H1 (cell line): Measurements from ENCODE around the gene AFF4. TPM values are rescaled to one million over a fixed set of nuclear protein-coding genes. Genes with fewer than 3 reads are reported as not detected.

Experiments
- CTCF ChIA-PET: fragments of 300-600 bp; sonication (Branson Sonifier 250); formaldehyde crosslinking; loops from one replicate; lab custom pipeline; 2021; ENCODE audit not compliant: partially characterized antibody; lab: Charles Lee
- POLR2A ChIA-PET: fragments of 300-600 bp; sonication (Branson Sonifier 250); formaldehyde crosslinking; loops from one replicate; lab custom pipeline; 2021; ENCODE audit warnings: inconsistent platforms; ENCODE audit not compliant: partially characterized antibody; lab: Charles Lee
- DNase-seq, 2 experiments: peaks; one replicate each; pipeline versions ENCODE4 v3.0.0 to v3.0.0-alpha.2; 2010 to 2022; ENCODE audit warnings: low spot score in 2 of 2, low read depth in 1 of 2, mixed read lengths in 1 of 2
- FAIRE-seq: peaks from 2 replicates; lab custom pipeline; 2011; peaks lifted over from hg19 to GRCh38; lab: Jason Lieb, UNC
- H2AFZ ChIP-seq: 2 replicates; pipeline ENCODE4 v1.8.1; 2012; ENCODE audit warnings: low read length, inconsistent platforms
- H2AK5ac ChIP-seq: 2 replicates; pipeline ENCODE4 v1.6.1; 2013; ENCODE audit warnings: low read depth, low read length
- H2BK120ac ChIP-seq: replicated peaks from 2 replicates; pipeline ENCODE3; 2013; ENCODE audit warnings: low read depth, low read length, inconsistent platforms
- H2BK12ac ChIP-seq: 2 replicates; pipeline ENCODE4 v1.6.1; 2013; ENCODE audit warnings: low read depth, low read length
- H2BK15ac ChIP-seq: 2 replicates; pipeline ENCODE4 v1.6.1; 2013; ENCODE audit warnings: low read length
- H2BK20ac ChIP-seq: 2 replicates; pipeline ENCODE4 v1.6.1; 2013; ENCODE audit warnings: low read length
- H2BK5ac ChIP-seq: 2 replicates; pipeline ENCODE4 v1.6.1; 2013; ENCODE audit warnings: low read depth, low read length
- H3K14ac ChIP-seq: 2 replicates; pipeline ENCODE4 v1.6.1; 2013; ENCODE audit warnings: inconsistent platforms; ENCODE audit not compliant: insufficient read length
- H3K18ac ChIP-seq: 2 replicates; pipeline ENCODE4 v1.6.1; 2013; ENCODE audit warnings: low read length; ENCODE audit errors: extremely low read depth
- H3K23ac ChIP-seq: 2 replicates; pipeline ENCODE4 v1.6.1; 2013; ENCODE audit warnings: inconsistent platforms; ENCODE audit not compliant: insufficient read length
- H3K23me2 ChIP-seq: 2 replicates; pipeline ENCODE4 v1.6.1; 2013; ENCODE audit warnings: low read depth, low read length
- H3K27ac ChIP-seq: 2 replicates; pipeline ENCODE4 v1.6.1; 2011; ENCODE audit warnings: low read depth, low read length, inconsistent platforms
- H3K27me3 ChIP-seq, 4 experiments: replicated peaks in 1 of 4; 1 replicate in 1 of 4; 2 replicates in 3 of 4; pipeline versions ENCODE4 v1.6.1 to v1.8.1; 2011 to 2013; ENCODE audit warnings: low read length in 3 of 4, mild to moderate bottlenecking in 3 of 4, inconsistent platforms in 2 of 4, mixed read lengths in 2 of 4, moderate library complexity in 1 of 4; ENCODE audit not compliant: control insufficient read depth in 3 of 4, insufficient read depth in 3 of 4; ENCODE audit errors: extremely low read depth in 1 of 4
- H3K36me3 ChIP-seq, 4 experiments: 2 replicates each; pipeline versions ENCODE4 v1.6.1 to v1.8.1; 2011 to 2013; ENCODE audit warnings: mild to moderate bottlenecking in 4 of 4, low read length in 3 of 4, moderate library complexity in 2 of 4, control low read depth in 1 of 4, inconsistent platforms in 1 of 4; ENCODE audit not compliant: insufficient read depth in 4 of 4, control insufficient read depth in 2 of 4
- H3K4ac ChIP-seq: replicated peaks from 2 replicates; pipeline ENCODE3; 2013; ENCODE audit warnings: low read length, low read depth, mixed read lengths, inconsistent platforms; ENCODE audit not compliant: insufficient read length
- H3K4me1 ChIP-seq, 4 experiments: replicated peaks in 1 of 4; 1 replicate in 1 of 4; 2 replicates in 3 of 4; pipeline versions ENCODE4 v1.6.1 to v1.8.1; 2011 to 2013; ENCODE audit warnings: low read length in 3 of 4, inconsistent platforms in 2 of 4, mixed read lengths in 1 of 4; ENCODE audit not compliant: insufficient read depth in 4 of 4, control insufficient read depth in 3 of 4
- H3K4me2 ChIP-seq, 2 experiments: 2 replicates each; pipeline versions ENCODE4 v1.6.1 to v1.8.1; 2011 to 2013; ENCODE audit warnings: low read depth in 2 of 2, low read length in 2 of 2, control low read depth in 1 of 2, inconsistent platforms in 1 of 2, mild to moderate bottlenecking in 1 of 2; ENCODE audit not compliant: insufficient read depth in 1 of 2
- H3K4me3 ChIP-seq, 4 experiments: fragments of 200-600, 300-600 bp in 1 of 4; sonication (generic), shearing (Covaris generic), sonication (Bioruptor Twin) in 1 of 4; 2 replicates each; pipeline versions ENCODE4 v1.5.1 to v1.8.1; 2011 to 2016; ENCODE audit warnings: low read length in 4 of 4, low read depth in 3 of 4, control low read depth in 2 of 4, inconsistent platforms in 2 of 4, mild to moderate bottlenecking in 2 of 4, mixed read lengths in 1 of 4, moderate library complexity in 1 of 4; ENCODE audit not compliant: insufficient read depth in 2 of 4; ENCODE audit errors: extremely low read depth in 1 of 4
- H3K56ac ChIP-seq: replicated peaks from 2 replicates; pipeline ENCODE3; 2013; ENCODE audit warnings: low read depth, mild to moderate bottlenecking, mixed read lengths, low read length, inconsistent platforms; ENCODE audit not compliant: insufficient read length
- H3K79me1 ChIP-seq: 2 replicates; pipeline ENCODE4 v1.6.1; 2013; ENCODE audit warnings: low read depth, low read length, control low read depth
- H3K79me2 ChIP-seq, 2 experiments: 2 replicates each; pipeline versions ENCODE4 v1.6.1 to v1.8.1; 2012 to 2013; ENCODE audit warnings: low read length in 2 of 2, mild to moderate bottlenecking in 2 of 2, inconsistent platforms in 1 of 2; ENCODE audit not compliant: insufficient read depth in 2 of 2, control insufficient read depth in 1 of 2
- H3K9ac ChIP-seq, 4 experiments: replicated peaks in 1 of 4; 1 replicate in 1 of 4; 2 replicates in 3 of 4; pipeline versions ENCODE4 v1.6.1 to v1.8.1; 2011 to 2013; ENCODE audit warnings: low read depth in 3 of 4, low read length in 3 of 4, control low read depth in 2 of 4, mild to moderate bottlenecking in 2 of 4, moderate library complexity in 2 of 4, inconsistent platforms in 1 of 4; ENCODE audit errors: extremely low read depth in 1 of 4
- H3K9me3 ChIP-seq, 2 experiments: 2 replicates each; pipeline versions ENCODE4 v1.6.1 to v1.8.1; 2012 to 2013; ENCODE audit warnings: mild to moderate bottlenecking in 2 of 2, moderate library complexity in 2 of 2, control low read depth in 1 of 2, inconsistent platforms in 1 of 2, low read depth in 1 of 2, low read length in 1 of 2, mixed read lengths in 1 of 2; ENCODE audit not compliant: insufficient read depth in 2 of 2
- H4K20me1 ChIP-seq, 2 experiments: replicated peaks in 1 of 2; 2 replicates each; pipeline versions ENCODE3 to v1.8.1; 2011 to 2013; ENCODE audit warnings: inconsistent platforms in 2 of 2, low read length in 2 of 2, mild to moderate bottlenecking in 1 of 2; ENCODE audit not compliant: insufficient read depth in 2 of 2, control insufficient read depth in 1 of 2
- H4K5ac ChIP-seq: 2 replicates; pipeline ENCODE4 v1.6.1; 2013; ENCODE audit warnings: low read length, low read depth, mixed read lengths, inconsistent platforms; ENCODE audit not compliant: insufficient read length
- H4K8ac ChIP-seq: 2 replicates; pipeline ENCODE4 v1.8.0; 2013; ENCODE audit warnings: mild to moderate bottlenecking, moderate library complexity, low read length, inconsistent platforms; ENCODE audit not compliant: insufficient read depth; ENCODE audit errors: extremely low read depth
- H4K91ac ChIP-seq: replicated peaks from 2 replicates; pipeline ENCODE3; 2013; ENCODE audit warnings: low read length, mixed read lengths, inconsistent platforms; ENCODE audit not compliant: insufficient read length
- BACH1 ChIP-seq: IDR thresholded peaks from 2 replicates; pipeline ENCODE4 v1.6.1; 2012; ENCODE audit warnings: low read length, improper control_type of control experiment
- CREB1 ChIP-seq: IDR thresholded peaks from 2 replicates; pipeline ENCODE4 v1.6.1; 2012; ENCODE audit warnings: inconsistent platforms
- EGR1 ChIP-seq: IDR thresholded peaks from 2 replicates; pipeline ENCODE4 v1.6.1; 2011; ENCODE audit warnings: low read depth, low read length, borderline replicate concordance
- GTF2F1 ChIP-seq: IDR thresholded peaks from 2 replicates; pipeline ENCODE4 v1.6.1; 2012; ENCODE audit warnings: low read depth, low read length, improper control_type of control experiment, borderline replicate concordance
- HDAC6 ChIP-seq: IDR thresholded peaks from one replicate; pipeline ENCODE4 v1.7.1; 2012; ENCODE audit warnings: low read depth, mild to moderate bottlenecking, inconsistent platforms, low read length, moderate library complexity
- JUN ChIP-seq: IDR thresholded peaks from 2 replicates; pipeline ENCODE4 v1.6.1; 2011; ENCODE audit warnings: low read depth, mild to moderate bottlenecking, improper control_type of control experiment, low read length
- KDM1A ChIP-seq: fragments of 200-600, 300-600 bp; sonication (generic); IDR thresholded peaks from 2 replicates; pipeline ENCODE4 v1.7.1; 2016; ENCODE audit warnings: mild to moderate bottlenecking, low read length, borderline replicate concordance
- MAFK ChIP-seq: IDR thresholded peaks from 2 replicates; pipeline ENCODE4 v1.6.1; 2012; ENCODE audit warnings: low read depth, mild to moderate bottlenecking, improper control_type of control experiment, low read length
- NANOG ChIP-seq: IDR thresholded peaks from 2 replicates; pipeline ENCODE4 v1.6.1; 2011; ENCODE audit warnings: low read length, low read depth, mild to moderate bottlenecking, inconsistent platforms; ENCODE audit not compliant: insufficient read depth, poor library complexity, severe bottlenecking
- TAF7 ChIP-seq: optimal IDR thresholded peaks from 2 replicates; pipeline ENCODE3; 2011; ENCODE audit warnings: low read depth, mild to moderate bottlenecking, inconsistent platforms, low read length, moderate library complexity, borderline replicate concordance
- WGBS, 2 experiments: shearing (Covaris generic) in 1 of 2; methylation state at CpG; one replicate each; pipeline versions ENCODE4 v1.1.6 to v1.1.7; 2013 to 2015; ENCODE audit warnings: low lambda C conversion rate in 2 of 2, mixed read lengths in 2 of 2, inconsistent platforms in 1 of 2, low coverage in 1 of 2, missing lambda C conversion rate in 1 of 2; ENCODE audit not compliant: insufficient replicate concordance in 2 of 2, insufficient coverage in 1 of 2, insufficient read length in 1 of 2; ENCODE audit errors: extremely low coverage in 1 of 2, missing lambda C conversion rate in 1 of 2; 5-methylcytosine and 5-hydroxymethylcytosine counted together
- polyA plus RNA-seq, 7 experiments: library from polyadenylated mRNA; depleted of rRNA in 3 of 7; stranded (reverse) in 5 of 7; unstranded in 2 of 7; fragments of >200 nt in 5 of 7; fragments of 200-250 nt in 2 of 7; gene quantifications; 1 replicate in 5 of 7; 2 replicates in 1 of 7; 4 replicates in 1 of 7; pipeline versions ENCODE4 v1.2.1 to v1.2.3, GENCODE V29; 2011 to 2013; ENCODE audit warnings: missing spikeins in 2 of 7, mixed read lengths in 2 of 7
- total RNA-seq: library from RNA; stranded (reverse); fragmentation: NEBNext Ultra II Directional; extraction: Animal tissue kit (Norgen Biotek cat#: 25700); gene quantifications from 2 replicates; pipeline ENCODE4 v1.2.1, GENCODE V29; 2021
- TF ChIP-seq, protein P1 (sequence below): IDR thresholded peaks from 2 replicates; pipeline ENCODE4 v1.6.1; 2012; ENCODE audit warnings: low read length, inconsistent platforms
- TF ChIP-seq, protein P2 (sequence below): IDR thresholded peaks from 2 replicates; pipeline ENCODE4 v1.6.1; 2011; ENCODE audit warnings: low read depth, mild to moderate bottlenecking, low read length; ENCODE audit not compliant: insufficient read depth

The AFF4 gene
- total and polyA plus RNA-seq, 2 of the 8 experiments (the other 6 are each of a cell fraction or from before 2014, with no cell fraction given), result 12.0 to 61.4 TPM

DNA sequence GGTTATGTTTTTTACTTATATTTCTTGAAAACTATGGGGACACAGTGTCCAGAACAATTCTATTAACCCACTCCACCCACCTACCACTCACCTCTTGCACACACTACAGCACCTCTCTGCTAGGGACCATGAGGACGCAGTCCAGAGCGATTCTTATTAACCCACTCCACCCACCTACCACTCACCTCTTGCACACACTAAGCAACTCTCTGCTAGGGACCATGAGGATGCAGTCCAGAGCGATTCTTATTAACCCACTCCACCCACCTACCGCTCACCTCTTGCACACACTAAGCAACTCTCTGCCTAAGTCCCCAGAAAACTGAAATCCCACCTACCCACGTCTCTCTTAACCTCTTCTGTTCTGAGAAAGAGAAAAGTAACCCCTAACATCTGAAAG, 130.8 kb downstream of the AFF4 start:
- Histone ChIP-seq H3K14ac (no peak overlapping the region), H3K4me1 (peaks cover 0 to 6% (median 4%) of the 10 kb centered on the region in 4 experiments; a peak in 5 of 7 replicates), H3K23ac (no peak overlapping the region), H2BK12ac (no peak overlapping the region), H3K79me1 (no peaks in the 10 kb centered on the region), H3K4me3 (no peak overlapping the region), H4K91ac (no peak overlapping the region), H2BK5ac (no peak overlapping the region), H3K27ac (no peak overlapping the region), H4K5ac (no peak overlapping the region), H3K9me3 (no peaks in the 10 kb centered on the region), H2BK120ac (no peak overlapping the region), H3K18ac (no peak overlapping the region), H3K36me3 (no peaks in the 10 kb centered on the region), H2AFZ (no peak overlapping the region), H2BK15ac (no peak overlapping the region), H3K4ac (no peak overlapping the region), H3K23me2 (peaks cover 4% of the 10 kb centered on the region; the same call in 1 of the 2 replicates), H2AK5ac (no peak overlapping the region), H3K9ac (no peak overlapping the region), H3K27me3 (peaks cover 23 to 41% (median 36%) of the 10 kb centered on the region in 4 experiments), H2BK20ac (no peak overlapping the region), H4K20me1 (no peaks in the 10 kb centered on the region), H4K8ac (no peak overlapping the region), H3K79me2 (no peaks in the 10 kb centered on the region), H3K56ac (no peak overlapping the region), H3K4me2 (no peak overlapping the region)
- DNase-seq (no peak), FAIRE-seq (no peak)
- WGBS, 2 experiments, result 89% methylated on average over 5 of the region's 5 CpGs; no CpG with 5 or more reads in 1 of the 2 experiments
- ChIA-PET CTCF (interaction anchor here (0.5 to 25.6 kb wide), 4 partner anchors 13 to 327 kb away, joined by 4 to 465 read pairs (median 200); partner anchors contain the start of genes CCNI2, GDF9, LEAP2 and UQCRQ), POLR2A (interaction anchor here (1.1 to 2.4 kb wide), 3 partner anchors 11 to 131 kb away, joined by 4 to 6 read pairs (median 4); partner anchors contain the start of gene AFF4)
- no peak for TF ChIP-seq BACH1
- TF ChIP-seq CREB1, result no peak
- TF ChIP-seq MAFK, result no peak
- no peak for TF ChIP-seq KDM1A
- TF ChIP-seq, protein P1, sequence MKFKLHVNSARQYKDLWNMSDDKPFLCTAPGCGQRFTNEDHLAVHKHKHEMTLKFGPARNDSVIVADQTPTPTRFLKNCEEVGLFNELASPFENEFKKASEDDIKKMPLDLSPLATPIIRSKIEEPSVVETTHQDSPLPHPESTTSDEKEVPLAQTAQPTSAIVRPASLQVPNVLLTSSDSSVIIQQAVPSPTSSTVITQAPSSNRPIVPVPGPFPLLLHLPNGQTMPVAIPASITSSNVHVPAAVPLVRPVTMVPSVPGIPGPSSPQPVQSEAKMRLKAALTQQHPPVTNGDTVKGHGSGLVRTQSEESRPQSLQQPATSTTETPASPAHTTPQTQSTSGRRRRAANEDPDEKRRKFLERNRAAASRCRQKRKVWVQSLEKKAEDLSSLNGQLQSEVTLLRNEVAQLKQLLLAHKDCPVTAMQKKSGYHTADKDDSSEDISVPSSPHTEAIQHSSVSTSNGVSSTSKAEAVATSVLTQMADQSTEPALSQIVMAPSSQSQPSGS, result no peak
- no peak for TF ChIP-seq EGR1
- TF ChIP-seq JUN, result no peak
- TF ChIP-seq TAF7, result no peak
- TF ChIP-seq, protein P2, sequence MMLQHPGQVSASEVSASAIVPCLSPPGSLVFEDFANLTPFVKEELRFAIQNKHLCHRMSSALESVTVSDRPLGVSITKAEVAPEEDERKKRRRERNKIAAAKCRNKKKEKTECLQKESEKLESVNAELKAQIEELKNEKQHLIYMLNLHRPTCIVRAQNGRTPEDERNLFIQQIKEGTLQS, result no peak
- TF ChIP-seq GTF2F1, result no peak
- TF ChIP-seq NANOG, result no peak
- TF ChIP-seq HDAC6, result no peak
